ENCODE results near the gene BASP1. TPM values are rescaled to one million over a fixed set of nuclear protein-coding genes. Genes with fewer than 3 reads are reported as not detected.
A peak's percentile ranks its signal among the peaks of the same experiment; 100 is the strongest.

BASP1 gene
- total RNA-seq, 6 experiments from 2014 or later = 101 to 158 (median 151) TPM

DNA sequence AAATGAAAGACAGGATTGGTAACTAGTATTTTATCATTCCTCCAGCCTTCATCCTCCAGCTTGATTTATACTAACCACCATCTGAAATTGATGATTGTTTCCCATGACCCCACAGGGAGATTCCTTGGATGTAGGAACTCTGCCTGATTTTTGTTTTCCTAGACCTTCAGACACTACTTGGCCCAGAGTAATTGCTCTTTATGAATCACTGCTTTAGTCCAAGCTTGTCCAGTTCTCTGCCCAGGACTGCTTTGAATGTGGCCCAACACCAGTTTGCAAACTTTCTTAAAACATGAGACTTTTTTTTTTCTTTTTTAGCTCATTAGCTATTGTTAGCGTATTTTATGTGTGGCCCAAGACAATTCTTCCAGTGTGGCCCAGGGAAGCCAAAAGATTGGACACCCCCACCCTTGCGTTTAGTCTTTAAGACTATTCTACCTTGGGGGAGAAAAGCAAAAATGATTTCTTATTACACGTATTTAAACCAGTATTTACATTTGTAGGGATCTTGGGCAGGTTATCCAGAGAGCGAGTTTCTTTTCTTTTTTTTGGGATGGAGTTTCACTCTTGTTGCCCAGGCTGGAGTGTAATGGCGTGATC, 18.4 kb downstream of the BASP1 start:
- DNase-seq = peak; percentile 62
- H3K4me1 Mint-ChIP-seq (ENCODE audit: low read depth) = peaks cover 82% of the 10 kb centered on the region

GRCh38 chr5:17238521-17239041, 21.1 kb downstream of the BASP1 start:
- Mint-ChIP-seq H3K27ac (peak overlapping the region; percentile 89), H3K9me3 (no peaks in the 10 kb centered on the region), H3K36me3 (ENCODE audit: low read depth) (peaks cover 33% of the 10 kb centered on the region), H3K4me3 (peak overlapping the region; percentile 76), H3K4me1 (ENCODE audit: low read depth) (peaks cover 77% of the 10 kb centered on the region), H3K27me3 (ENCODE audit: insufficient read depth) (no peaks in the 10 kb centered on the region)
- TF ChIP-seq, protein P1, sequence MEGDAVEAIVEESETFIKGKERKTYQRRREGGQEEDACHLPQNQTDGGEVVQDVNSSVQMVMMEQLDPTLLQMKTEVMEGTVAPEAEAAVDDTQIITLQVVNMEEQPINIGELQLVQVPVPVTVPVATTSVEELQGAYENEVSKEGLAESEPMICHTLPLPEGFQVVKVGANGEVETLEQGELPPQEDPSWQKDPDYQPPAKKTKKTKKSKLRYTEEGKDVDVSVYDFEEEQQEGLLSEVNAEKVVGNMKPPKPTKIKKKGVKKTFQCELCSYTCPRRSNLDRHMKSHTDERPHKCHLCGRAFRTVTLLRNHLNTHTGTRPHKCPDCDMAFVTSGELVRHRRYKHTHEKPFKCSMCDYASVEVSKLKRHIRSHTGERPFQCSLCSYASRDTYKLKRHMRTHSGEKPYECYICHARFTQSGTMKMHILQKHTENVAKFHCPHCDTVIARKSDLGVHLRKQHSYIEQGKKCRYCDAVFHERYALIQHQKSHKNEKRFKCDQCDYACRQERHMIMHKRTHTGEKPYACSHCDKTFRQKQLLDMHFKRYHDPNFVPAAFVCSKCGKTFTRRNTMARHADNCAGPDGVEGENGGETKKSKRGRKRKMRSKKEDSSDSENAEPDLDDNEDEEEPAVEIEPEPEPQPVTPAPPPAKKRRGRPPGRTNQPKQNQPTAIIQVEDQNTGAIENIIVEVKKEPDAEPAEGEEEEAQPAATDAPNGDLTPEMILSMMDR (IDR thresholded peaks at IDR 0.05) = no peak
- DNase-seq = peak; percentile 82

More for the DNA sequence above, 18.4 kb downstream of the BASP1 start:
- H3K4me3 Mint-ChIP-seq = peak overlapping the region; percentile 53; the same call in 1 of the 2 replicates
- peaks cover 40% of the 10 kb centered on the region for H3K36me3 Mint-ChIP-seq (ENCODE audit: low read depth)
- H3K9me3 Mint-ChIP-seq = no peaks in the 10 kb centered on the region
- H3K27ac Mint-ChIP-seq = peak overlapping the region; percentile 74
- no peaks in the 10 kb centered on the region; the same call in 1 of the 2 replicates for H3K27me3 Mint-ChIP-seq (ENCODE audit: insufficient read depth)
- TF ChIP-seq, protein P1 (IDR thresholded peaks at IDR 0.05) = no peak

DNA sequence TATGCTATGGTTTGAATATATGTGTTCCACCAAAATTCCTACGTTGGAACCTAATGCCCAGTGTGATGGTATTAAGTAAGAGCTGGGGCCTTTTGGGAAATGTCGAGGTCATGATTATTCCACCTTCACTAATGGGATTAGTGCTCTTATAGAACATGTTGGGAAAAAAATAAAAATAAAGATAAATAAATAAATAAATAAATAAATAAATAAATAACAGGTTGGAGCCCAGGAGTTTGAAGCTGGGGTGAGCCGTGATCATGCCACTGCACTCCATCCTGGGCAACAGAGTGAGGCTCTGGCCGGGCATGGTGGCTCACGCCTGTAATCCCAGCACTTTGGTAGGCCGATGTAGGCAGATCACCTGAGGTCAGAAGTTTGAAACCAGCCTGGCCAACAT, 22.5 kb downstream of the BASP1 start:
- no peaks in the 10 kb centered on the region for H3K9me3 Mint-ChIP-seq
- H3K36me3 Mint-ChIP-seq (ENCODE audit: low read depth) = peaks cover 33% of the 10 kb centered on the region
- no peak for DNase-seq
- H3K4me3 Mint-ChIP-seq = no peak overlapping the region
- TF ChIP-seq, protein P1 (IDR thresholded peaks at IDR 0.05) = no peak
- H3K27ac Mint-ChIP-seq = peak overlapping the region; percentile 89
- peaks cover 76% of the 10 kb centered on the region for H3K4me1 Mint-ChIP-seq (ENCODE audit: low read depth)
- no peaks in the 10 kb centered on the region for H3K27me3 Mint-ChIP-seq (ENCODE audit: insufficient read depth)

DNA sequence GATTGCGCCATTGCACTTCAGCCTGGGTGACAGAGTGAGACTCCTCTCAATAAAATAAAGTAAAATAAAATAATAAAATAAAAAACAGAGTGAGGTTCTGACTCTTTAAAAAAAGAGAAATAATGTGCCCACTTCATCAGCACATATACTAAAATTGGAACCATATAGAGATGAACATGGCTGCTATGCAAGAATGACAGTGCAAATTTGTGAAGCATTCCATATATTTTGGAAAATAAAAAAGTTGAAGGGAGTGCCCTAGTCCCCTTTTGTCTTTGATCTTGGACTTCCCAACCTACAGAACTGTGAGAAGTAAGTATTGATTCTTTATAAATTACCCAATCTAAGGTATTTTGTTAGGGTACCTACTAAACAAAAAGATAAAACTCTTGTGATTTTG, 23.1 kb downstream of the BASP1 start:
- H3K36me3 Mint-ChIP-seq (ENCODE audit: low read depth) = peaks cover 32% of the 10 kb centered on the region
- no peaks in the 10 kb centered on the region for H3K9me3 Mint-ChIP-seq
- H3K4me1 Mint-ChIP-seq (ENCODE audit: low read depth) = peaks cover 72% of the 10 kb centered on the region
- no peaks in the 10 kb centered on the region for H3K27me3 Mint-ChIP-seq (ENCODE audit: insufficient read depth)
- no peak for DNase-seq
- no peak overlapping the region for H3K27ac Mint-ChIP-seq
- no peak overlapping the region for H3K4me3 Mint-ChIP-seq
- TF ChIP-seq, protein P1 (IDR thresholded peaks at IDR 0.05) = no peak

DNA sequence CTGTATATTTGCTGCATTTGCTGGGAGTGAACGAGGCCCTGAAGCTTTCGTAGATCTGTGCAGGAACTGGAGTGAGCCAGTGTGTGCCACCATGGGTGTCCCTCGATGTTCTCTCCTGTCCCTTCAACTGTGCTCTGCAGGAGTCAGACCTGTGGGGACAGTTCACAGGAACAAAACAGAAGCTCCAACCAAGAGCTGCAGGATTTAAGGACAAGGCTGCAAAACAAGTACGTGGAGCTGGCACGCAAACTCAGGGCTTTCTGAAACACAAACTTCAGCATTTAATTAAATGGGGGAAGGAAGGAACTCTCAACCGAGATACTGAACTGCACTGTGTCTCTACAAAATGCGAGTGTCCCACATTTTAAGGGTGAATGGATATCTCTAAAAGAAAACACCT, 24.2 kb downstream of the BASP1 start:
- no peak for DNase-seq
- Mint-ChIP-seq H3K4me1 (ENCODE audit: low read depth) (peaks cover 70% of the 10 kb centered on the region), H3K9me3 (no peaks in the 10 kb centered on the region), H3K27me3 (ENCODE audit: insufficient read depth) (no peaks in the 10 kb centered on the region), H3K27ac (no peak overlapping the region), H3K36me3 (ENCODE audit: low read depth) (peaks cover 33% of the 10 kb centered on the region), H3K4me3 (no peak overlapping the region)
- TF ChIP-seq, protein P1 (IDR thresholded peaks at IDR 0.05) = no peak
